Measurements from ENCODE around the gene COBL.

The COBL gene

GRCh38 chr7:50982626-50983025 lies 334.0 kb downstream of the COBL start:
- DNase-seq, result no peak

- DNase-seq, result no peak
Measured at GRCh38 chr7:50981743-50982142, 334.9 kb downstream of the COBL start.

GRCh38 chr7:50980411-50980810 lies 336.2 kb downstream of the COBL start:
- DNase-seq, result no peak

DNA sequence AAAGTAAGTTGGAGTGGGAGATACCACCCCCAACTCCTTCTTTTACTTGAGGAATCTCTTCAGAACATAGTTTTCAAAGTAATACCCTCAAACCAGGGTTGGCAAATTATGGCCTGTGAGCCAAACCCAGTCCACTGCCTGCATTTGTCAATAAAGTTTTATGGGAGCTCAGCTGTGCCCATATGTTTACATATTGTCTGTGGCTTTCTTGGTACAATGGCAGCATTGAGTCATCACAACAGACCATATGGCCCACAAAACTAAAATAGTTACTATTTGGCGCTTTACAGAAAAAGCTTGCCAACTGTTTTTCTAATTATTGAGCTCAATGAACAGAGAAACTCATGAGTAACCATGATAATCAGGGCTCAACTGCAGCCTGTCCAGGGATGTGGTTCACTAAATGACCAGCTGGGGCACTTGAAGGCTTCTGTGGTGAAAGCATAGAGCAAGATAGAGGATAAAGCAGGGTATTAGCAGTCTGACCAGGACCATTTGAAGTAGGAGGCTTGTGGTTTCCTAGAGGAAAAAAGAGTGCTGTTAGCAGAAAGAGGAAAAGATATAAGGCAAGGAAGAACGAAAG lies 337.9 kb downstream of the COBL start:
- no peak for DNase-seq

DNA sequence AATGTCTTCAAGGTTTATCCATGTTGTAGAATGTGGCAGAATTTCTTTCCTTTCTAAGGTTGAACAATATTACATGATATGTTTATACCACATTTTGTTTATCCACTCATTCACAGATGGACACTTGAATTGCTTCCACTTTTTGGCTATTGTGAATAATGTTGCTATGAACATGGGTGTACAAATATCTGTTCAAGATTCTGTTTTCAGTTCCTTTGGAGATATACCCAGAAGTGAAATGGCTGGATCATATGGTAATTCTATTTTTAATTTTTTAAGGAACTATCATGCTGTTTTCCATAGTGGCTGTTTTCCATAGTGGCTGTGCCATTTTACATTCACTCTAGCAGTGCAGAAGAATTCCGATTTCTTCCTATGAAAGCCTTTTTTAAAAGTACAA lies 339.2 kb downstream of the COBL start:
- no peak for DNase-seq

GRCh38 chr7:50976064-50976463 lies 340.5 kb downstream of the COBL start:
- DNase-seq, result no peak

GRCh38 chr7:50974240-50974639 lies 342.4 kb downstream of the COBL start:
- DNase-seq, result no peak

DNA sequence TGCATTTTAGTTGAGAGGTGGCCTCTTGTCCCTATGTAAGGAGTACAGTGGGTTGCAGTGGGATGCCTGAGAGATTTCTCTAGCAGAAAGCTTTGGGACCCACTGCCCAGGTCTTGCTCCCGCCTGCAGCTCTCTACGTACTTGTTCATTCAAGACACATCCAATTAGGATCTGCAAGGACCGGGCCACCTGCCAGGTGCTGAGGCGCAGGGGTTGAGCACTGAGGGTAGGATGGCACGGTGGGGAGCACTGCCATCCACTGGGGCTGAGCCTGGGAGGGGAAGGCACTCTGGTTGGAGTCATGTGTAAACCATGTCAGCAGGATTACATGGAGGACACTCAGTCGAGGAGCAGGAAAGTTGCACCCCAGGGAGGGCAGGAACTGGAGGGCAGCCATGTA lies 342.8 kb downstream of the COBL start:
- no peak for DNase-seq

GRCh38 chr7:50970092-50970491 lies 346.5 kb downstream of the COBL start:
- DNase-seq, result no peak

All from NCI-H1092 treated with DMSO at 0.1 percent for 48 hours (cell line).